ENCODE results near the gene SPON2. TPM values are rescaled to one million over a fixed set of nuclear protein-coding genes. Genes with fewer than 3 reads are reported as not detected.

The SPON2 gene
- total RNA-seq, 1 experiment from 2014 or later = 2.3 TPM

DNA sequence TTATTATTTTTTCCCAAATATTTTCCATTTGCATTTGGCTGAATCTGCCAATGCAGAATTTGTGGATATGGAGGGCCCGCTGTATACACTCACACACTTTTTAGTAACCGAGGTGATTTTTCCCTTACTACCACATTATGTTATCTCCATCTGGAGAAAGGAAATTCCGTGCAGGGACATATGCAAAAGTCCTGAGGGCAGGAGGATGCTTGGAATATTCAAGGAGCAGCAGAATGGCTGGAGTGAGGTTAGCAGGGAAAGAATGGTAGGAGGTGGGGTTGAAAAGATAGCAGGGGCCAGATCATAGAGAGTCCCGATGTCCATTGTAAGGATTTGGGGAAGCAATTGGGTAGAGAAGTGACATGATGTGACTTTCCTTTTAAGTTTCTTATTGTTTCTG lies 47.6 kb downstream of the SPON2 start:
- no CpG with 5 or more reads among the region's 4 CpGs for WGBS (ENCODE audit: extremely low coverage, insufficient read length, low lambda C conversion rate)
- no peak overlapping the region for H3K14ac ChIP-seq (ENCODE audit: insufficient read depth, low read length)
- no peaks in the 10 kb centered on the region for H3K79me1 ChIP-seq (ENCODE audit: insufficient read depth, low read depth, low read length, poor library complexity, severe bottlenecking)
- H3K9me3 ChIP-seq (ENCODE audit: control insufficient read depth, low read depth, low read length) = no peaks in the 10 kb centered on the region
- no peaks in the 10 kb centered on the region for H3K4me1 ChIP-seq (ENCODE audit: insufficient read depth, low read length)
- no peak overlapping the region for H2BK15ac ChIP-seq (ENCODE audit: low read depth, low read length)
- no peak overlapping the region for H3K56ac ChIP-seq (ENCODE audit: insufficient read length, low read depth, low read length)
- no peak overlapping the region for H4K5ac ChIP-seq (ENCODE audit: insufficient read length, low read depth, low read length)
- H3K4ac ChIP-seq (ENCODE audit: low read depth, low read length) = no peak overlapping the region
- no peak overlapping the region for H2BK120ac ChIP-seq (ENCODE audit: low read depth, low read length, poor library complexity, severe bottlenecking)
- H3K23me2 ChIP-seq (ENCODE audit: insufficient read length, low read depth, low read length, poor library complexity, severe bottlenecking) = no peaks in the 10 kb centered on the region
- no peaks in the 10 kb centered on the region for H3K27me3 ChIP-seq (ENCODE audit: insufficient read depth, low read length)
- no peak overlapping the region for H4K8ac ChIP-seq (replicated peaks; ENCODE audit: insufficient read length, low read depth, low read length)
- no peak overlapping the region for H2AK5ac ChIP-seq (ENCODE audit: insufficient read length, low read length)
- H3K27ac Mint-ChIP-seq = no peak overlapping the region
- no peak overlapping the region for H3K27ac ChIP-seq (ENCODE audit: insufficient read length, low read depth, low read length)
- no peak overlapping the region for H2BK20ac ChIP-seq (ENCODE audit: low read depth, low read length, poor library complexity, severe bottlenecking)
- no peaks in the 10 kb centered on the region for H3K36me3 Mint-ChIP-seq (ENCODE audit: insufficient read depth in 1 of 3, low read depth in 3 of 3)
- DNase-seq = no peak
- peaks cover 28% of the 10 kb centered on the region for H3K27me3 Mint-ChIP-seq (ENCODE audit: low read depth)
- H2BK5ac ChIP-seq (ENCODE audit: insufficient read length, low read length) = no peak overlapping the region
- H3K18ac ChIP-seq (ENCODE audit: insufficient read length, low read depth, low read length) = no peak overlapping the region
- no peak overlapping the region for H3T11ph ChIP-seq (ENCODE audit: low read length)
- H4K20me1 ChIP-seq (ENCODE audit: control insufficient read depth, insufficient read depth, insufficient read length) = no peaks in the 10 kb centered on the region
- H3K9ac ChIP-seq (ENCODE audit: extremely low read depth, insufficient read length, low read length) = no peak overlapping the region
- TF ChIP-seq, protein P1, sequence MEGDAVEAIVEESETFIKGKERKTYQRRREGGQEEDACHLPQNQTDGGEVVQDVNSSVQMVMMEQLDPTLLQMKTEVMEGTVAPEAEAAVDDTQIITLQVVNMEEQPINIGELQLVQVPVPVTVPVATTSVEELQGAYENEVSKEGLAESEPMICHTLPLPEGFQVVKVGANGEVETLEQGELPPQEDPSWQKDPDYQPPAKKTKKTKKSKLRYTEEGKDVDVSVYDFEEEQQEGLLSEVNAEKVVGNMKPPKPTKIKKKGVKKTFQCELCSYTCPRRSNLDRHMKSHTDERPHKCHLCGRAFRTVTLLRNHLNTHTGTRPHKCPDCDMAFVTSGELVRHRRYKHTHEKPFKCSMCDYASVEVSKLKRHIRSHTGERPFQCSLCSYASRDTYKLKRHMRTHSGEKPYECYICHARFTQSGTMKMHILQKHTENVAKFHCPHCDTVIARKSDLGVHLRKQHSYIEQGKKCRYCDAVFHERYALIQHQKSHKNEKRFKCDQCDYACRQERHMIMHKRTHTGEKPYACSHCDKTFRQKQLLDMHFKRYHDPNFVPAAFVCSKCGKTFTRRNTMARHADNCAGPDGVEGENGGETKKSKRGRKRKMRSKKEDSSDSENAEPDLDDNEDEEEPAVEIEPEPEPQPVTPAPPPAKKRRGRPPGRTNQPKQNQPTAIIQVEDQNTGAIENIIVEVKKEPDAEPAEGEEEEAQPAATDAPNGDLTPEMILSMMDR (conservative IDR thresholded peaks at IDR 0.05) = no peak
- no peak overlapping the region for H3K4me2 ChIP-seq (ENCODE audit: insufficient read depth, insufficient read length, low read length)
- no peaks in the 10 kb centered on the region for H3K4me1 Mint-ChIP-seq
- no peak overlapping the region for H3K23ac ChIP-seq (ENCODE audit: insufficient read length, low read depth, low read length)
- no peak overlapping the region for H2AFZ ChIP-seq (ENCODE audit: low read length)
- no peaks in the 10 kb centered on the region for H3K79me2 ChIP-seq (ENCODE audit: insufficient read depth, low read length)
- no peaks in the 10 kb centered on the region for H3K9me3 Mint-ChIP-seq
- H4K91ac ChIP-seq (ENCODE audit: insufficient read length, low read depth, low read length) = no peak overlapping the region
- no peak overlapping the region for H2BK12ac ChIP-seq (ENCODE audit: insufficient read length, low read depth, low read length)
- H3K4me3 Mint-ChIP-seq = no peak overlapping the region

Measured in H9 (cell line).